NCI-H146 (cell line): ENCODE data around the gene GJD4.
A peak's percentile ranks its signal among the peaks of the same experiment; 100 is the strongest.

Experiments used
- DNase-seq: peaks from one replicate; lab custom pipeline; 2025; lab: John Stamatoyannopoulos, UW

GJD4 gene

GRCh38 chr10:35579116-35579515 is 26.0 kb upstream of the GJD4 start:
- no peak for DNase-seq

GRCh38 chr10:35579726-35580422 is 25.3 kb upstream of the GJD4 start:
- DNase-seq = peak; percentile 4

GRCh38 chr10:35580423-35580770 is 24.7 kb upstream of the GJD4 start:
- no peak for DNase-seq

DNA sequence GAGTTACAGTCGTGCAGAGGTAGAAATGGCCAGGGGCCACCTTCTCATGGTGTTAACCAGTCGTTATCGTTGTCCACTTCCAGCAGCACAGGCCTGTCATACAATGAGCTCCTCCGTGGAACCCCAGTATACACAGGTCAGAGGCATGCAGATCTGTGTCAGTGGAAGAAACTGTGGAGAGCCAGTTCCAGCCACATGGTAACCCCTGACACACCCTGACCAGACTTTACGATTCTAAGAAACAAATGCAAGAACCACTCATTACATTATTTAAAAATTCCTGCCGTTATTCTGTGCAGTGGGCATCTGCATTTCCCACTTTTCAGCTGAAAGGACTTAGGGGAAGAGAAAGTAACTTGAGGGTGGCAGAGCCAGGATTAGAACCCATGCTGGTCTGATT is 23.5 kb upstream of the GJD4 start:
- DNase-seq = no peak

- no peak for DNase-seq
Measured at GRCh38 chr10:35584946-35585345, 20.2 kb upstream of the GJD4 start.

- no peak for DNase-seq
Measured at GRCh38 chr10:35585356-35585755, 19.8 kb upstream of the GJD4 start.

DNA sequence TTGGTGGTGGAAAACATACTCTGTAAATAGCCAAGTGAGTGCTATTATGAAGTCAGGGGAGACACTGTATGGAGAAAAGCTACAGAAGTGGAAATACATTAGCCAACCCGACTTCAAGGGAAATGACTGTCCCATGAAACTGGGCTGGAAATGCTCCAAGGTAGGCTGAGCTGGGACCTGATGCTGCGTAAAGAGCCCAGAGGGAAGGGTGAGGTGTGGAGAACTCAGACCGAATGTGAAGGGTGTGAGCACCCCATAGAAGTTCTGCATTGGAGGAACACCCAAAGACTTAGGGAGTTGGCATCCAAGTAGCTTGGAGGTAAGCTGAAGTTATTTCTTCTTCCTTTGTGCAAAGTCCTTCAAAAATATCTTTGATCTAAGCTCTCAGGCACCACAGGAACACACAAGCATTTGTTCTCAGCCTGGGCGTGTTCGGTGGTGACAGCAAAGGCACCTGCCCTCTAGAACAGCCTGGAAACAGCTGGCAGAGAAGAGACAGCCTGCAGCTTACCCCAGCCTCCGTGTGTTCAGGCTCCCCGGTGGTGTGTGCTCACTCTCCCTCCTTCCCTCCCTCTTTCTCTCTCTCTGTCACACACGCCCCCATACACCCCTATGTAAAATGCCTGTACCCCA is 19.1 kb upstream of the GJD4 start:
- DNase-seq = peak; percentile 2

GRCh38 chr10:35588836-35589235 is 16.3 kb upstream of the GJD4 start:
- no peak for DNase-seq

- no peak for DNase-seq
Measured at GRCh38 chr10:35592441-35592840, 12.7 kb upstream of the GJD4 start.

GRCh38 chr10:35594115-35595079 is 10.7 kb upstream of the GJD4 start:
- peak; percentile 42 for DNase-seq

- DNase-seq = no peak
Measured at GRCh38 chr10:35595106-35595505, 10.0 kb upstream of the GJD4 start.

- peak; percentile 34 for DNase-seq
Measured at GRCh38 chr10:35598379-35598778, 6.8 kb upstream of the GJD4 start.

DNA sequence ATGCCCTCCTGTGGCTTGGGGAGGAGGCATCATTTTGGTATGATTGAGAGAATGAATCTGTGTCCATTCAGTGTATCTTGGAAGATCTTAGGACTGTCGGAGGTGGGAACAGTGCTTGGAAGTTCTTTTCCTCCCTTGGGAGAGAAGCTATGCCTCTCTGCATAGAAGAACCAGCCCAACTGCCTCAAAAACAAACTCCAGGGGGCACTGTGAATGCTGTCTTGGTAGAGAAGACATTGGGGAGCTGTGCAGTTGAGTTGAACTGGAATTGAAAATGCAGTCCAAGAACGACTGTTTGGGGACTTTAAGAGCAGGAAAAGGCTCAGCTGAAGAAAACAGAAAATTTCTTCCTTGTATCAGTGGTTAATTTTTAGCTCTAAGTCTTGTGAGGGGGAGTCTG is 4.9 kb upstream of the GJD4 start:
- DNase-seq = no peak

DNA sequence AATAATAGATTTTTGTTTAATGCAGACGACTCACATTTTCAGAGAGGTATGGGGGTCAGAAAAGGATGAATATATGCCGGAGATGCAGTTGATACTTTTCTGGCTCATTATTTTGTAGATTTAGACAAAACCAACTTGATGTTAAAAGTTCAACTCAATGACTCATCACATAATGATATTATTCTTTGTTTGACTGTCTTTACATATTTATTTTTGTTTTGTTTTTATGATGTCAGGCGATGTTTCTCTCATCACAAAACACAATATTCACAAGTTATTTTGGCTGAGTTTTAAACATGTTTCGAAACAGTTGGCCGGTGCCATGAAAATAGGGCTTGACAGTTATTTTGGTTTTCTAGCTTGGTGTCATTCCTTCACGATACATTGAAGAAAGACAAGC is 1.3 kb downstream of the GJD4 start:
- no peak for DNase-seq

DNA sequence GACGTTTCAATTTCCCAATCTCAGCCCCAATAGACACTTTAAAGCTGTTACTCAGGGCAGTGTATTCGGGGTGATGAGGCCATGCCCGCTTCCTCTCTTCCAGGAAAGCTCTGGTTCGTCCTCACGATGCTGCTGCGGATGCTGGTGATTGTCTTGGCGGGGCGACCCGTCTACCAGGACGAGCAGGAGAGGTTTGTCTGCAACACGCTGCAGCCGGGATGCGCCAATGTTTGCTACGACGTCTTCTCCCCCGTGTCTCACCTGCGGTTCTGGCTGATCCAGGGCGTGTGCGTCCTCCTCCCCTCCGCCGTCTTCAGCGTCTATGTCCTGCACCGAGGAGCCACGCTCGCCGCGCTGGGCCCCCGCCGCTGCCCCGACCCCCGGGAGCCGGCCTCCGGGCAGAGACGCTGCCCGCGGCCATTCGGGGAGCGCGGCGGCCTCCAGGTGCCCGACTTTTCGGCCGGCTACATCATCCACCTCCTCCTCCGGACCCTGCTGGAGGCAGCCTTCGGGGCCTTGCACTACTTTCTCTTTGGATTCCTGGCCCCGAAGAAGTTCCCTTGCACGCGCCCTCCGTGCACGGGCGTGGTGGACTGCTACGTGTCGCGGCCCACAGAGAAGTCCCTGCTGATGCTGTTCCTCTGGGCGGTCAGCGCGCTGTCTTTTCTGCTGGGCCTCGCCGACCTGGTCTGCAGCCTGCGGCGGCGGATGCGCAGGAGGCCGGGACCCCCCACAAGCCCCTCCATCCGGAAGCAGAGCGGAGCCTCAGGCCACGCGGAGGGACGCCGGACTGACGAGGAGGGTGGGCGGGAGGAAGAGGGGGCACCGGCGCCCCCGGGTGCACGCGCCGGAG is 2.6 kb downstream of the GJD4 start:
- DNase-seq = peak; percentile 46

DNA sequence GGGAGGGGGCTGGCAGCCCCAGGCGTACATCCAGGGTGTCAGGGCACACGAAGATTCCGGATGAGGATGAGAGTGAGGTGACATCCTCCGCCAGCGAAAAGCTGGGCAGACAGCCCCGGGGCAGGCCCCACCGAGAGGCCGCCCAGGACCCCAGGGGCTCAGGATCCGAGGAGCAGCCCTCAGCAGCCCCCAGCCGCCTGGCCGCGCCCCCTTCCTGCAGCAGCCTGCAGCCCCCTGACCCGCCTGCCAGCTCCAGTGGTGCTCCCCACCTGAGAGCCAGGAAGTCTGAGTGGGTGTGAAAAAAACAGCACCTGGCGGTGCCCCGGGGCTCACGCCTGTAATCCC is 3.2 kb downstream of the GJD4 start:
- peak; percentile 12 for DNase-seq

DNA sequence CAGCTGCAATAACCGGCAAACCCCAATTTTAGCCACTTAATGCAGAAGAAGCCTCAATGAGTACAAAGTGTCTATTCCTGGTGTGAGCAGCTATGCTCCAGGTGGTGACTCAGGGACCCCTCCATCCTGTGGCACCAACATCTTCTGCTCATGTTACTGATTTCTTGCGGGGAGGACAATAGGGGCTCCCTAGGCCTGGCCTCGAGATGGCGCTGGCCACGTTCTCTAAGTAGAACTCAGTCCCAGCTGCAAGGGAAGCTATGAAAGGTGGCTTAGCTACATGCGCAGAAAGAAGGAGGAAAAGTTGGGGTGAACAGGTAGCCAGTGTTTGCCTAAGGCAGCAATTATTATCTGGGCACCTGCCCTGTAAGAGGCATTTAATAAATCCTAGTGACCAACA is 6.6 kb downstream of the GJD4 start:
- peak; percentile 22 for DNase-seq

- DNase-seq = no peak
Measured at GRCh38 chr10:35612385-35613106, 7.4 kb downstream of the GJD4 start.

GRCh38 chr10:35613107-35613440 is 7.9 kb downstream of the GJD4 start:
- DNase-seq = no peak

DNA sequence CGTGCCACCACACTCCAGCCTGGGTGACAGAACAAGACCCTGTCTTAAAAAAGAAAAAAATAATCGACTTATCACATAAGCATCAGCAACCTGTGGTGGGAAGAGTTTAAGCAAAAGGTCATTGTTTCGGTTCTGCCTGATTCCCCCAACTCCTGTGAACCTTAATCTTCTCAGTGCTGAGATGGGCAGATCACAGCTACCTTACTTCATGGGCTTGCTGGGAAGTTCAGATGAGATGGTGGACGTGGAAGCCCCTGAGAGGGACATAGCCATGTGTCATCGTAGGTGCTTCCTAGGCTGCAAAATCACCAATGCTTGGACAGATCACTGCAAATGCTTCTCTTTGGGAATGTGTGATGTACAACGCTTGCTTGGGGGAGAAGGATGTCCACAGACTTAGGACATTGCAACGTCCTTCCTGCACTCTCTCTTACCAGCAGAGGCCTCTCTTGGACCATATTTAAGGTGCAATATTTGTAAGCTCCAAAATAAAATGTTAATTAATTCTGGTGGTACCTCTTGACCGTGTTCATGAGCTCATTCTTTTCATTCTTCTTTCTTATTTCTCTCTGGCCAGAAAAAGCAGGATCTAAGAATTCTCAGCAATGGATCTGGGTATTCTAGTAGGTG is 8.6 kb downstream of the GJD4 start:
- DNase-seq = peak; percentile 4

GRCh38 chr10:35614312-35614711 is 9.2 kb downstream of the GJD4 start:
- DNase-seq = no peak
